ENCODE data around the gene GLRX5.
"Not testable (repeated sequence)": the region's sequence is repeated elsewhere in the genome, so short reads cannot be mapped to it uniquely, and the experiment has no call there.

The GLRX5 gene

GRCh38 chr14:95549656-95550585, 15.1 kb downstream of the GLRX5 start:
- no peak for DNase-seq (ENCODE audit: low read depth in 1 of 2, low spot score in 1 of 2)

GRCh38 chr14:95551435-95551834, 16.6 kb downstream of the GLRX5 start:
- no peak for DNase-seq (ENCODE audit: low read depth in 1 of 2, low spot score in 1 of 2)

DNA sequence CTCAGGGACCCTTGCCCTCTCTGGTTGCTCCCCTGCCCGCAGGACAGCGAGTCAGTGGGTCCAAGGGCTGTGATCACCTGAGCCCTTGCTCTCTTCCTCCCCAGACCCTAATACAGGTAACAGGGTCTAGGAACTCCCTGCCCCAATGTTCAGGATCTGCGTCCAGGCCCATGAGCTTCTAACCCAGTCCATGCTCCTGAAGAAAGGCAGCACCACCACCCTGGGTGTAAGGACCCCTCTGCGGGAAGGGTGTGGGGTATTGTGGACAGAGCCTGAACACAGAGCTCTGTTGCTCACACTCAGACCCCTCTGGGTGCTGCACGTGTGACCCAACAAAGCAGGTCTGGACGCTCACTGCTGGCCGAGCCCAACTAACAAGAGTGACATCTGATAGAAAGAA, 18.3 kb downstream of the GLRX5 start:
- no peak for DNase-seq (ENCODE audit: low read depth in 1 of 2, low spot score in 1 of 2)

DNA sequence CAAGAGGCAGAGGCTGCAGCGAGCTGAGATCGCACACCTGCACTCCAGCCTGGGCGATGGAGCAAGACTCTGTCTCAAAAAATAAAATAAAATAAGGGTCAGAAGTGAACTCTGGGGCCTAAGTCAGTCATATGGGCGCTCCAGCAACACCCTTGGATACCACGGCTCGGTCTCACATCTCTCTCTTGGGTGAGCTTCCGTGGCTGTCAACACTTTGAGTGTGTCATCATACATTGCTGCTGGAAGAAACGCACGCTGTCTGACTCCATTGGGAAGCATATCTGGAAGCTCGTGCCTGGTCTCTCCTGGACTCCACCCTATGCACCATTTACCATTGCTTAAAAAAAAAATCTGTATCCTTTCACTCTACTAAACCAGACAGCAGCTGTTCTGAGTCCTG, 20.2 kb downstream of the GLRX5 start:
- DNase-seq (ENCODE audit: low read depth in 1 of 2, low spot score in 1 of 2), result no peak

- no peak for DNase-seq (ENCODE audit: low read depth in 1 of 2, low spot score in 1 of 2)
Observed at GRCh38 chr14:95557291-95557690, 22.4 kb downstream of the GLRX5 start.

DNA sequence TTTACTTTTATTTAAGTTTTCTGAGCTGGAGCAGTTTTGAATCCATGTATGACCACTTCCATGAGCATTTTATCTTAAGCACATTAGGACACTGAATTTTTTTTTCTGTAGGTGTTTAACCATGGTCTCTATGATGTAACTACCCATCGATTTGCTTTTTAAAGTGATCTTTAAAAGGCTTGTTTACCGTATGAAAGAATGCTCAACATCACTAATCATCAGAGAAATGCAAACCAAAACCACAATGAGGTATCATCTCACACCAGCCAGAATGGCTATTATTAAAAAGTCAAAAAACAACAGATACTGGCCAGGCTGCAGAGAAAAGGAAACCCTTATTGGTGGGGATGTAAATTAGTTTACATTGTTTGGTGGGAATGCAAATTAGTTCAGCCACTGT, 23.0 kb downstream of the GLRX5 start:
- no peak for DNase-seq (ENCODE audit: low read depth in 1 of 2, low spot score in 1 of 2)

GRCh38 chr14:95559203-95559602, 24.4 kb downstream of the GLRX5 start:
- DNase-seq (ENCODE audit: low read depth in 1 of 2, low spot score in 1 of 2), result no peak

DNA sequence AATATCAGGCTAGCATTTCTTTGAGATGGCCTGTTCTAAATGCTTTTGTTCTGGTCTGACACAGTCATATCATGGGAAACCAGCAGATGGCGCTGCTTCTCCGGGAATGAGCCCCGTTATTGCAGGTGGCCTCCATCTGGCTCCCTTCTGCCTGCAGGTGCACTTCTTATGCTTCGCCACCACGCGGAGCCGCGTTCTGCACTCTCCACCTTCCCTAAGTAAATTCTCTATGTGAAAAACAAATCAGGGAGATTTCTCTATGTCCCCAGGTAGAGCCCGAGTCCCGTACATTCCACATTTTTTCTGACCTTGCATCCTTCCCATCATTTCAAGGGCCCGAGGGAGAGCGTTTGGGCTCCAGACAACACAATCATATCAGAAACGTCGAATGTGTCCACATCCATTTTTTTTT, 26.2 kb downstream of the GLRX5 start:
- peak; percentile 59 to 73 for DNase-seq (ENCODE audit: low read depth in 1 of 2, low spot score in 1 of 2)

DNA sequence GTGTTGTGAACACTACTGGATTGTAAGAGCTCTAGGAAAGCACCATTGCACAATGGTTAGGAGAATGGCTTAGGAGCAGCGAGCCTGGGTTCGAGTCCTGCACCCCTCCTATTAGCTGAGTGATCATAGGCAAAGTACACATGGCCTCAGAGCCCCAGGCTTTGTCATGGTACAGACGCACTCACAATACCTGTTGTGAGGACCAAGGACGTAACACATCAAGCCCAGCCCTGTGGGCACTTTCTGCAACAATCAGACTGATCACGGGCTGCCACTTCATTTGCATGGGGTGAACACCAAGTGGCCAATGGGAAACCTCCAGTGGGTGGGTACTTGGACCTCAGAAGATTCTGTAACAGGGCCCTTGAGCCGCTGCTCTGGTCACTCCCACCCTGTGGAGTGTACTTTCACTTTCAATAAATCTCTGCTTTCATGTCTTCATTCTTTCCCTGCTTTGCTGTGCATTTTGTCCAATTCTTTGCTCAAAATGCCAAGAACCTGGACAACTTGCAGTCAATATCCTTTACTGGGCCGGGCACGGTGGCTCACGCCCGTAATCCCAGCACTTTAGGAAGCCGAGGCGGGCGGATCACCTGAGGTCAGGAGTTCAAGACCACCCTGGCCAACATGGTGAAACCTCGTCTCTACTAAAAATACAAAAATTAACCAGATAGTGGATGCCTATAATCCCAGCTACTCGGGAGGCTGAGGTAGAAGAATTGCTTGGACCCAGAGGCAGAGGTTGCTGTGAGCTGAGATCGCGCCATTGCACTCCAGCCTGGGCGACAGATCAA, 28.2 kb downstream of the GLRX5 start:
- DNase-seq (ENCODE audit: low read depth in 1 of 2, low spot score in 1 of 2), result no peak

- DNase-seq (ENCODE audit: low read depth in 1 of 2, low spot score in 1 of 2), result no peak
Observed at GRCh38 chr14:95564060-95564459, 29.2 kb downstream of the GLRX5 start.

DNA sequence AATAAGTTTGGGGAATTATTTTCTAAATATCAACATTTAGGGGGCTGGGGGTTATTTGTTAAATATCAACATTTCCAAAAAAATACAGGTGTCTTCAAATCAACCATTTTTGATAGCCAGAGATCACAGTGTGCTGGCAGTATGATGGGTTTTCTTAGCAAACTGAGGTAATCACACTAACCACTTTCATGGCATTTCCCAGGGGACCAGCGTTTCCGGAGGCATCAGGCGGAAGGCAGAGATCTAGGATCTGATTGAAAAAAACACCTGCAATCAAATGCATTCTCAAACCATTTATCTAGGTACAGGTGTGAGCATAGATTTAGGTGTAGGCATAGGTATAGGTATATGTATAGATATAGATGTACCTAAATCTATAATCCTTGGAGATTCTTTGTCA, 34.6 kb downstream of the GLRX5 start:
- DNase-seq (ENCODE audit: low read depth in 1 of 2, low spot score in 1 of 2), result no peak

GRCh38 chr14:95573313-95573712, 38.5 kb downstream of the GLRX5 start:
- no peak for DNase-seq (ENCODE audit: low read depth in 1 of 2, low spot score in 1 of 2)

DNA sequence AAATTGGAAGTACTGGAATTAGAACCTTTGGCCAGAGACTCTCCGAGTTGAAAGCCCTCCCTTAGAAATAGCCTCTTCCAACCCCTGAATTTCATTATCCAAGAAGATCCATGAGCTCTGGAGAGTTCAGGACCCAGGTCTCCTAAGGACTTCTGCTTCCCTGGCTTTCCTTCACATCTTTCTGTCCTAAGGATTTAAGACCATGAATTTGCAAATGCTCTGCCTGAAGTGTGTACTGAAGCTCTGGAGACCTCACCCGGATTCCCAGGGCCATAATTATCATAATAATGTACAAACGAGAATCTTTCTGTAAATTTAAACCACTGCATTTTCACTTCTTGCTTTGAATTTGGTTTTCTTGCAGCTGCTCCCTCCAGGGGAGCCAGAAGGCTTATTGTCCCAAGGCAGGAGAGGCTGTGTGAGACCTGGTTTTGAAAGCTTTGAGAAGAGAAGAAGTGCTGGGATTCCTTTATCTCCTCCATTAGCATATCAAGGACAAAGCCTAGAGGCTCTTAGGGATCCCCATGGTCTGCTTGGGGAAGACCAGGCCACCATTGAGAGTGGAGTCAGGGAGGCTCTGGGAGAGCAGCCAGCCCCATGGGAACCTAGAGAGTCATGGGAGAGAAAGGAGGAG, 41.1 kb downstream of the GLRX5 start:
- DNase-seq (ENCODE audit: low read depth in 1 of 2, low spot score in 1 of 2), result no peak

DNA sequence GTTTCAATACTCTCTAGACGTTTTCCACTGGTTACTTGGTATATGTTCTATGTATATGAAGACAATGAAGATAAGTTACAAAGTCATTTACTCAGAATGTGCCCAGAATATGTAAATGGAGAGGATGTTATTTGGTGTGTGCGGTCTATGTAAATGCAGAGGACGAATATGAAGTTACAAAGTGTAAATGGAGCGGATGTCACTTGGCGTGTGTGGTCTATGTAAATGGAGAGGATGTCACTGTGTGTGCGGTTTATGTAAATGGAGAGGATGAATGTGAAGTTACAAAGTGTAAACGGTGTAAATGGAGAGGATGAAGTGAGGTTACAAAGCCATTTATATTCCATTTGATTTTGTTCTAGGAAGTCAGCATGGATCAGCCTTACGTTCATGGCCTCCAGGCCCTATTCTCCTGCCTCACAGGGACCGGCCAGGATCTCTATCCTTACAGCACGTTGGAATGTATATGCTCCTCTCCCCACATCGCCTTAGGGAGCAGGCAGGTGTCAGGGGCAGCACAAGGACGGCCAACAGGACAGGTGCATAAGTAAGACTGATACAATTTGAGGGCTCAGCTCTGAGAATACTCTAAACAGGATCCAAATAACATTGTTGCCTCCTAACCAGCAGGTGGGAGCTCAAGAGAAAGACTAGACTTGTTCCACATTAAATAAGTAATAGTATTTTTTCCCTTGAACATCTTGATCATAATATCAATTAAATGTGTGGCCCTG, 42.4 kb downstream of the GLRX5 start:
- no peak for DNase-seq (ENCODE audit: low read depth in 1 of 2, low spot score in 1 of 2)

DNA sequence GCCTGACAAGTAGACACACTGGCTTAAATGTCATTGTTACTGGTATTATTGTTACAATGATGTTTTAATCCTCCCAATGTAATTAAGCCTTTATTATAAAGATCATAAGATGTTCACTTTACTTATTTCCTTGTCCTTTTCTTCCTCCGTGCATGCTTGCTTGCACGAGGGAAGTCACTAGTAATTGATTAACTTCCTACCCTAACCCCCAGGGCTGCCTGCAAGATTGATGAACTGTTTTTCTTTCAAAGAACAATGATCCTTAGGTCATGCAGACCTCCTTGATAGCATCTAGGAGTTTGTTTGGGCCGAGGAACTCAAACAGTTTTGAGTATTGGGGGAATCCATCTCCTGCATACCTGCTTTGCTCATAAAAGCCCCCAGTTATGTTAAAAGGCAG, 43.0 kb downstream of the GLRX5 start:
- DNase-seq (ENCODE audit: low read depth in 1 of 2, low spot score in 1 of 2), result no peak

GRCh38 chr14:95583836-95584617, 49.2 kb downstream of the GLRX5 start:
- DNase-seq (ENCODE audit: low read depth in 1 of 2, low spot score in 1 of 2), result not testable (repeated sequence)

GRCh38 chr14:95585953-95586620, 51.2 kb downstream of the GLRX5 start:
- no peak for DNase-seq (ENCODE audit: low read depth in 1 of 2, low spot score in 1 of 2)

GRCh38 chr14:95591182-95591581, 56.3 kb downstream of the GLRX5 start:
- DNase-seq (ENCODE audit: low read depth in 1 of 2, low spot score in 1 of 2), result not testable (repeated sequence)

Data from stimulated activated CD4-positive, alpha-beta T cell treated with anti-CD3 and anti-CD28 coated beads, Interleukin-15, amount 100 ng/mL, for 1 hour (primary cell).